OCI-LY3 (cell line): ENCODE measurements around the gene DHFR.

ENCODE experiments used
- H2AFZ ChIP-seq: fragments of 200-600, 300-600 bp; shearing (Covaris generic); 2 replicates; pipeline ENCODE4 v1.6.0; 2014; ENCODE audit warnings: antibody characterized with exemption, low read depth, low read length
- H3K27ac ChIP-seq: fragments of 200-600, 300-600 bp; sonication (generic); 2 replicates; pipeline ENCODE4 v1.5.1; 2014; ENCODE audit warnings: mild to moderate bottlenecking, low read length, moderate library complexity, mixed read lengths
- H3K27me3 ChIP-seq: fragments of 200-600, 300-600 bp; sonication (generic); 2 replicates; pipeline ENCODE4 v1.6.1; 2014; ENCODE audit warnings: low read depth, low read length, mixed read lengths
- H3K36me3 ChIP-seq: fragments of 200-600, 300-600 bp; sonication (generic); replicated peaks from 2 replicates; pipeline ENCODE3; 2014; ENCODE audit warnings: low read depth, low read length, mixed read lengths
- H3K4me1 ChIP-seq: fragments of 300-600, 200-600 bp; sonication (generic); 2 replicates; pipeline ENCODE4 v1.6.1; 2014; ENCODE audit warnings: low read length, mixed read lengths
- H3K4me2 ChIP-seq: fragments of 200-600, 300-600 bp; sonication (generic); 2 replicates; pipeline ENCODE4 v1.6.1; 2014; ENCODE audit warnings: low read length, mixed read lengths
- H3K4me3 ChIP-seq: fragments of 300-600, 200-600 bp; sonication (generic); 2 replicates; pipeline ENCODE4 v1.5.1; 2014; ENCODE audit warnings: antibody characterized with exemption, mild to moderate bottlenecking, low read length, moderate library complexity
- H3K79me2 ChIP-seq: fragments of 300-600, 200-600 bp; shearing (Covaris generic); 2 replicates; pipeline ENCODE4 v1.6.1; 2014; ENCODE audit warnings: mild to moderate bottlenecking, low read length, mixed read lengths
- H3K9ac ChIP-seq: fragments of 300-600, 200-600 bp; shearing (Covaris generic); 2 replicates; pipeline ENCODE4 v1.6.0; 2014; ENCODE audit warnings: mild to moderate bottlenecking, low read length, moderate library complexity
- H3K9me3 ChIP-seq: fragments of 200-600, 300-600 bp; shearing (Covaris generic); 2 replicates; pipeline ENCODE4 v1.6.1; 2014; ENCODE audit warnings: low read length, mixed read lengths; ENCODE audit not compliant: insufficient read depth
- H4K20me1 ChIP-seq: fragments of 200-600, 300-600 bp; sonication (generic); 2 replicates; pipeline ENCODE4 v1.6.1; 2016; ENCODE audit warnings: low read length, mixed read lengths; ENCODE audit not compliant: insufficient read depth
- CTCF ChIP-seq: fragments of 200-600, 300-600 bp; sonication (generic); IDR thresholded peaks from 2 replicates; pipeline ENCODE4 v1.5.1; 2014; ENCODE audit warnings: antibody characterized with exemption, low read length, low read depth
- EZH2phosphoT487 ChIP-seq: fragments of 200-600 bp; shearing (Covaris generic); IDR thresholded peaks from 2 replicates; pipeline ENCODE4 v1.6.1; 2018; ENCODE audit warnings: antibody characterized with exemption, mixed run types, low read depth

The DHFR gene

GRCh38 chr5:80655231-80655774, 520 bp upstream of the DHFR start:
- Histone ChIP-seq H2AFZ (peak overlapping the region; percentile 87), H3K27ac (peak overlapping the region; percentile 72), H3K9ac (peak overlapping the region; percentile 96), H3K79me2 (peaks cover 32% of the 10 kb centered on the region), H3K4me2 (peak overlapping the region; percentile 91), H3K4me3 (peak overlapping the region; percentile 93), H4K20me1 (peaks cover 4% of the 10 kb centered on the region; the same call in 1 of the 2 replicates), H3K4me1 (peaks cover 16% of the 10 kb centered on the region), H3K27me3 (no peaks in the 10 kb centered on the region), H3K9me3 (no peaks in the 10 kb centered on the region), H3K36me3 (peaks cover 15% of the 10 kb centered on the region)
- TF ChIP-seq EZH2phosphoT487 (no peak), CTCF (no peak)

- H2AFZ ChIP-seq, result no peak overlapping the region
- H3K36me3 ChIP-seq, result peaks cover 15% of the 10 kb centered on the region
- H3K27ac ChIP-seq, result peak overlapping the region; percentile 14; the same call in 1 of the 2 replicates
- H3K4me1 ChIP-seq, result peaks cover 16% of the 10 kb centered on the region
- H4K20me1 ChIP-seq, result peaks cover 4% of the 10 kb centered on the region; the same call in 1 of the 2 replicates
- H3K9me3 ChIP-seq, result no peaks in the 10 kb centered on the region
- H3K4me3 ChIP-seq, result peak overlapping the region; percentile 100
- H3K9ac ChIP-seq, result peak overlapping the region; percentile 95
- TF ChIP-seq EZH2phosphoT487, result no peak
- TF ChIP-seq CTCF, result no peak
- H3K4me2 ChIP-seq, result peak overlapping the region; percentile 91
- peaks cover 32% of the 10 kb centered on the region for H3K79me2 ChIP-seq
- H3K27me3 ChIP-seq, result no peaks in the 10 kb centered on the region
Measured at GRCh38 chr5:80654054-80654390, 761 bp downstream of the DHFR start.

GRCh38 chr5:80653502-80653901, 1.3 kb downstream of the DHFR start:
- Histone ChIP-seq H3K4me3 (peak overlapping the region; percentile 100), H4K20me1 (peaks cover 4% of the 10 kb centered on the region; the same call in 1 of the 2 replicates), H3K36me3 (peaks cover 20% of the 10 kb centered on the region), H3K4me2 (peak overlapping the region; percentile 91), H3K79me2 (peaks cover 32% of the 10 kb centered on the region), H3K27me3 (no peaks in the 10 kb centered on the region), H2AFZ (no peak overlapping the region), H3K4me1 (peaks cover 16% of the 10 kb centered on the region), H3K9ac (peak overlapping the region; percentile 95), H3K27ac (no peak overlapping the region), H3K9me3 (no peaks in the 10 kb centered on the region)
- TF ChIP-seq CTCF (no peak), EZH2phosphoT487 (no peak)

GRCh38 chr5:80646926-80647325, 7.9 kb downstream of the DHFR start:
- Histone ChIP-seq H3K4me3 (no peak overlapping the region), H3K27ac (no peak overlapping the region), H3K79me2 (no peaks in the 10 kb centered on the region), H3K27me3 (no peaks in the 10 kb centered on the region), H3K4me2 (no peak overlapping the region), H3K36me3 (peaks cover 25% of the 10 kb centered on the region), H3K4me1 (no peaks in the 10 kb centered on the region), H3K9me3 (no peaks in the 10 kb centered on the region), H4K20me1 (no peaks in the 10 kb centered on the region), H3K9ac (no peak overlapping the region), H2AFZ (no peak overlapping the region)
- TF ChIP-seq EZH2phosphoT487 (no peak), CTCF (no peak)
